K562 (cell line): ENCODE results near the gene C6orf47. TPM values are rescaled to one million over a fixed set of nuclear protein-coding genes. Genes with fewer than 3 reads are reported as not detected.

Source experiments
- ESRRA ChIP-seq: fragments of 450-650 bp; IDR thresholded peaks from 2 replicates; pipeline ENCODE4 v1.6.1; 2014; ENCODE audit warnings: low read depth, mild to moderate bottlenecking, moderate library complexity, borderline replicate concordance
- L3MBTL2 ChIP-seq: fragments of 450-650 bp; IDR thresholded peaks from 2 replicates; pipeline ENCODE4 v1.6.1; 2016; ENCODE audit warnings: mild to moderate bottlenecking, moderate library complexity
- MAZ ChIP-seq, 2 experiments: fragments of 450-650 bp in 1 of 2; sonication (generic) in 1 of 2; formaldehyde crosslinking; IDR thresholded peaks in 1 of 2; conservative IDR thresholded peaks in 1 of 2; 2 replicates each; pipeline versions ENCODE4 v1.4.0 to v1.5.0; 2020; ENCODE audit warnings: mild to moderate bottlenecking in 1 of 2, missing genetic modification reagents in 1 of 2
- POLR2G ChIP-seq: fragments of 200-400 bp; formaldehyde crosslinking; IDR thresholded peaks from 2 replicates; pipeline ENCODE4 v1.6.1; 2017; ENCODE audit warnings: low read depth, mild to moderate bottlenecking, antibody characterized with exemption, low read length, moderate library complexity
- RFX7 ChIP-seq: fragments of 250-450 bp; sonication (Bioruptor Pico); IDR thresholded peaks from 2 replicates; pipeline ENCODE4 v1.5.1; 2021; ENCODE audit warnings: mild to moderate bottlenecking
- SREBF1 ChIP-seq: fragments of 150-350 bp; IDR thresholded peaks from 2 replicates; pipeline ENCODE4 v1.6.1; 2014; ENCODE audit warnings: antibody characterized with exemption, low read depth, low read length, borderline replicate concordance
- SRSF9 ChIP-seq: fragments of 200-400 bp; formaldehyde crosslinking; IDR thresholded peaks from 2 replicates; pipeline ENCODE4 v1.6.1; 2017; ENCODE audit warnings: low read depth, low read length, borderline replicate concordance
- TARDBP ChIP-seq: fragments of 450-650 bp; IDR thresholded peaks from 2 replicates; pipeline ENCODE4 v1.6.1; 2016
- ZNF324 ChIP-seq: fragments of 250-450 bp; sonication (Bioruptor Pico); IDR thresholded peaks from 2 replicates; pipeline ENCODE4 v1.4.0; 2020; ENCODE audit warnings: mild to moderate bottlenecking
- ZNF551 ChIP-seq: fragments of 250-450 bp; sonication (Bioruptor Pico); IDR thresholded peaks from 2 replicates; pipeline ENCODE4 v1.5.0; 2021; ENCODE audit warnings: mild to moderate bottlenecking, moderate library complexity
- ZNF584 ChIP-seq: fragments of 200-800 bp; sonication (Bioruptor generic); IDR thresholded peaks from 2 replicates; pipeline ENCODE4 v1.6.1; 2016; ENCODE audit warnings: low read depth, mild to moderate bottlenecking, missing genetic modification characterization, missing compliant biosample characterization
- ZNF586 ChIP-seq: fragments of 450-650 bp; formaldehyde crosslinking; conservative IDR thresholded peaks from 2 replicates; pipeline ENCODE4 v1.4.0; 2020; ENCODE audit warnings: mild to moderate bottlenecking, moderate library complexity
- polyA plus RNA-seq, 8 experiments: library from polyadenylated mRNA; depleted of rRNA in 4 of 8; stranded (reverse) in 5 of 8; unstranded in 3 of 8; fragments of >200 nt; fragmentation: Nextera tagmentation in 2 of 8; fragmentation: Illumina TruSeq in 1 of 8; extraction: Ambion mirVana in 2 of 8; extraction: Trizol in 1 of 8; gene quantifications; 2 replicates each; pipeline versions ENCODE4 v1.2.1 to v1.2.3, GENCODE V29; 2011 to 2014; ENCODE audit warnings: inconsistent platforms in 1 of 8, missing spikeins in 1 of 8
- total RNA-seq, 7 experiments: library from RNA; depleted of rRNA in 6 of 7; stranded (reverse); fragments of >200 nt in 6 of 7; fragmentation: Illumina TruSeq in 2 of 7; extraction: Trizol in 2 of 7; gene quantifications; 2 replicates each; pipeline versions ENCODE4 v1.2.1 to v1.2.3, GENCODE V29; 2011 to 2021; ENCODE audit warnings: low replicate concordance in 1 of 7
- TF ChIP-seq, protein P1 (sequence below): fragments of 250-450 bp; sonication (Bioruptor Pico); IDR thresholded peaks from 2 replicates; pipeline ENCODE4 v1.4.0; 2020; ENCODE audit warnings: borderline replicate concordance
- TF ChIP-seq, protein P2 (sequence below): fragments of 450-650 bp; formaldehyde crosslinking; IDR thresholded peaks from 2 replicates; pipeline ENCODE4 v1.4.0; 2022; ENCODE audit warnings: mild to moderate bottlenecking, moderate library complexity
- TF ChIP-seq, protein P3 (sequence below), 3 experiments: fragments of 200-800 bp in 1 of 3; sonication (Bioruptor generic) in 1 of 3; sonication (generic) in 1 of 3; formaldehyde crosslinking in 1 of 3; IDR thresholded peaks; 2 replicates each; pipeline versions ENCODE4 v1.6.1 to v1.8.0; 2016 to 2022; ENCODE audit warnings: mild to moderate bottlenecking in 2 of 3, missing compliant biosample characterization in 2 of 3, missing genetic modification characterization in 2 of 3, missing genetic modification reagents in 1 of 3
- TF ChIP-seq, protein P4 (sequence below): sonication (generic); formaldehyde crosslinking; IDR thresholded peaks from 2 replicates; pipeline ENCODE4 v1.8.0; 2023; ENCODE audit warnings: mild to moderate bottlenecking, missing genetic modification reagents
- TF ChIP-seq, protein P5 (sequence below): sonication (generic); formaldehyde crosslinking; IDR thresholded peaks from 2 replicates; pipeline ENCODE4 v1.8.1; 2023; ENCODE audit warnings: mild to moderate bottlenecking, missing genetic modification reagents

Gene C6orf47
- total and polyA plus RNA-seq, 9 of the 15 experiments (the other 6 are each of a cell fraction or from before 2014, with no cell fraction given): 0.14 to 43.8 (median 27.0) TPM

DNA sequence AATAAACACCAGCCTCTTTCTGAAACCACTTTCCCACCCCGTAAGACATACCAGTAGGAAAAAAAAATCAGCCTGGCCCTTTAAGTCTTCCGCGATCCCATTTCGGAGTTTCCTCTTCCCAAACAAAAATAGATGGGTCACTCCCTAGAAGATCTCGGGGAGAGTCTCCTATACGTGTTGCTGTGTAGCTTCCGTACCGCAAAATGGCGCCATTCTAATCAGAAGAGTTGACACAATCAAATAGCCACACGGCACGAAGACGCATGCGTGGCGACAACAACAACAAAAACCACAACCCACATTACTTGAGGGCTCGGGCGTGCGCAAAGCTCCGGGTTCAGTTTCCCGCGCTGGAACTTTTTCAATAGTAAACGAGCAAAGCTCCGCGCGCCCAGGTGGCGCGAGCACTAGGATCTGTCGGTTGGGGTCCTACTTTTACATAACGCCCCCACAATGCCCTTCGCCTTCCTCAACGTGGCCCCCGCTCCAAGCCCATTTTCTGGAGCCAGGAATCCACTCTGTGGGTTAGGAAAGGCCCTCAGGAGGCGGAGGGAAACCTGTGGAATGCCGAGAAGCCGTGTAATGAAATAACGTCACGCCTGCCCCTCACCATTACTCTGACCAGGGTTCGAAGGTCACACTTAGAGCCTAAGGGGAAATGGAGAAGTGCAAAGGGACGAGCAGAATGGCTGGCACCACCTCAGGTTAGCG, 4.4 kb upstream of the C6orf47 start, which contains the start of gene GPANK1 (continued):
- TF ChIP-seq, protein P1, sequence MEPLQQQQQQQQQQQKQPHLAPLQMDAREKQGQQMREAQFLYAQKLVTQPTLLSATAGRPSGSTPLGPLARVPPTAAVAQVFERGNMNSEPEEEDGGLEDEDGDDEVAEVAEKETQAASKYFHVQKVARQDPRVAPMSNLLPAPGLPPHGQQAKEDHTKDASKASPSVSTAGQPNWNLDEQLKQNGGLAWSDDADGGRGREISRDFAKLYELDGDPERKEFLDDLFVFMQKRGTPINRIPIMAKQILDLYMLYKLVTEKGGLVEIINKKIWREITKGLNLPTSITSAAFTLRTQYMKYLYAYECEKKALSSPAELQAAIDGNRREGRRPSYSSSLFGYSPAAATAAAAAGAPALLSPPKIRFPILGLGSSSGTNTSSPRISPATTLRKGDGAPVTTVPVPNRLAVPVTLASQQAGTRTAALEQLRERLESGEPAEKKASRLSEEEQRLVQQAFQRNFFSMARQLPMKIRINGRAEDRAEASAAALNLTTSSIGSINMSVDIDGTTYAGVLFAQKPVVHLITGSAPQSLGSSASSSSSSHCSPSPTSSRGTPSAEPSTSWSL (CRISPR knock-in tag): no peak
- TF ChIP-seq, protein P2, sequence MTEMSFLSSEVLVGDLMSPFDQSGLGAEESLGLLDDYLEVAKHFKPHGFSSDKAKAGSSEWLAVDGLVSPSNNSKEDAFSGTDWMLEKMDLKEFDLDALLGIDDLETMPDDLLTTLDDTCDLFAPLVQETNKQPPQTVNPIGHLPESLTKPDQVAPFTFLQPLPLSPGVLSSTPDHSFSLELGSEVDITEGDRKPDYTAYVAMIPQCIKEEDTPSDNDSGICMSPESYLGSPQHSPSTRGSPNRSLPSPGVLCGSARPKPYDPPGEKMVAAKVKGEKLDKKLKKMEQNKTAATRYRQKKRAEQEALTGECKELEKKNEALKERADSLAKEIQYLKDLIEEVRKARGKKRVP (CRISPR knock-in tag): peak; percentile 28; the same call in 1 of the 2 replicates
- TF ChIP-seq TARDBP: no peak; the same call in 1 of the 2 replicates
- TF ChIP-seq, protein P3, sequence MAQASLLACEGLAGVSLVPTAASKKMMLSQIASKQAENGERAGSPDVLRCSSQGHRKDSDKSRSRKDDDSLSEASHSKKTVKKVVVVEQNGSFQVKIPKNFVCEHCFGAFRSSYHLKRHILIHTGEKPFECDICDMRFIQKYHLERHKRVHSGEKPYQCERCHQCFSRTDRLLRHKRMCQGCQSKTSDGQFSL (CRISPR knock-in tag; IDR thresholded peaks at IDR 0.05): 0 out of 2 replicates have a peak, but pooled peaks have one; percentile 53
- TF ChIP-seq, protein P3 (tag; IDR thresholded peaks at IDR 0.05): no peak
- TF ChIP-seq MAZ (CRISPR knock-in tag; conservative IDR thresholded peaks at IDR 0.05 in 1 of 2, IDR thresholded peaks at IDR 0.05 in 1 of 2): peak in 1 of 2 experiments; percentile 79; a peak in 3 of 4 replicates
- TF ChIP-seq ESRRA: peak; percentile 97; the same call in 1 of the 2 replicates
- TF ChIP-seq, protein P4, sequence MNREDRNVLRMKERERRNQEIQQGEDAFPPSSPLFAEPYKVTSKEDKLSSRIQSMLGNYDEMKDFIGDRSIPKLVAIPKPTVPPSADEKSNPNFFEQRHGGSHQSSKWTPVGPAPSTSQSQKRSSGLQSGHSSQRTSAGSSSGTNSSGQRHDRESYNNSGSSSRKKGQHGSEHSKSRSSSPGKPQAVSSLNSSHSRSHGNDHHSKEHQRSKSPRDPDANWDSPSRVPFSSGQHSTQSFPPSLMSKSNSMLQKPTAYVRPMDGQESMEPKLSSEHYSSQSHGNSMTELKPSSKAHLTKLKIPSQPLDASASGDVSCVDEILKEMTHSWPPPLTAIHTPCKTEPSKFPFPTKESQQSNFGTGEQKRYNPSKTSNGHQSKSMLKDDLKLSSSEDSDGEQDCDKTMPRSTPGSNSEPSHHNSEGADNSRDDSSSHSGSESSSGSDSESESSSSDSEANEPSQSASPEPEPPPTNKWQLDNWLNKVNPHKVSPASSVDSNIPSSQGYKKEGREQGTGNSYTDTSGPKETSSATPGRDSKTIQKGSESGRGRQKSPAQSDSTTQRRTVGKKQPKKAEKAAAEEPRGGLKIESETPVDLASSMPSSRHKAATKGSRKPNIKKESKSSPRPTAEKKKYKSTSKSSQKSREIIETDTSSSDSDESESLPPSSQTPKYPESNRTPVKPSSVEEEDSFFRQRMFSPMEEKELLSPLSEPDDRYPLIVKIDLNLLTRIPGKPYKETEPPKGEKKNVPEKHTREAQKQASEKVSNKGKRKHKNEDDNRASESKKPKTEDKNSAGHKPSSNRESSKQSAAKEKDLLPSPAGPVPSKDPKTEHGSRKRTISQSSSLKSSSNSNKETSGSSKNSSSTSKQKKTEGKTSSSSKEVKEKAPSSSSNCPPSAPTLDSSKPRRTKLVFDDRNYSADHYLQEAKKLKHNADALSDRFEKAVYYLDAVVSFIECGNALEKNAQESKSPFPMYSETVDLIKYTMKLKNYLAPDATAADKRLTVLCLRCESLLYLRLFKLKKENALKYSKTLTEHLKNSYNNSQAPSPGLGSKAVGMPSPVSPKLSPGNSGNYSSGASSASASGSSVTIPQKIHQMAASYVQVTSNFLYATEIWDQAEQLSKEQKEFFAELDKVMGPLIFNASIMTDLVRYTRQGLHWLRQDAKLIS (CRISPR knock-in tag): peak; percentile 99
- peak; percentile 84; the same call in 1 of the 2 replicates for TF ChIP-seq RFX7 (CRISPR knock-in tag)
- TF ChIP-seq, protein P5, sequence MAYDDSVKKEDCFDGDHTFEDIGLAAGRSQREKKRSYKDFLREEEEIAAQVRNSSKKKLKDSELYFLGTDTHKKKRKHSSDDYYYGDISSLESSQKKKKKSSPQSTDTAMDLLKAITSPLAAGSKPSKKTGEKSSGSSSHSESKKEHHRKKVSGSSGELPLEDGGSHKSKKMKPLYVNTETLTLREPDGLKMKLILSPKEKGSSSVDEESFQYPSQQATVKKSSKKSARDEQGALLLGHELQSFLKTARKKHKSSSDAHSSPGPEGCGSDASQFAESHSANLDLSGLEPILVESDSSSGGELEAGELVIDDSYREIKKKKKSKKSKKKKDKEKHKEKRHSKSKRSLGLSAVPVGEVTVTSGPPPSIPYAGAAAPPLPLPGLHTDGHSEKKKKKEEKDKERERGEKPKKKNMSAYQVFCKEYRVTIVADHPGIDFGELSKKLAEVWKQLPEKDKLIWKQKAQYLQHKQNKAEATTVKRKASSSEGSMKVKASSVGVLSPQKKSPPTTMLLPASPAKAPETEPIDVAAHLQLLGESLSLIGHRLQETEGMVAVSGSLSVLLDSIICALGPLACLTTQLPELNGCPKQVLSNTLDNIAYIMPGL: no peak; the same call in 1 of the 2 replicates
- TF ChIP-seq SREBF1: no peak
- no peak for TF ChIP-seq SRSF9
- no peak for TF ChIP-seq ZNF551 (CRISPR knock-in tag)
- TF ChIP-seq POLR2G: peak; percentile 37
- peak; percentile 97 for TF ChIP-seq L3MBTL2
- peak; percentile 9; the same call in 1 of the 2 replicates for TF ChIP-seq ZNF324
- peak; percentile 19; the same call in 1 of the 2 replicates for TF ChIP-seq ZNF586
- TF ChIP-seq ZNF584: no peak
